PC-9 (cell line): Measurements from ENCODE around the gene XPO5. TPM values are rescaled to one million over a fixed set of nuclear protein-coding genes. Genes with fewer than 3 reads are reported as not detected.

Source experiments
- BruUV-seq: library from RNA; stranded (reverse); fragments of 400-500 nt; replicated peaks from 2 replicates; lab custom pipeline; 2021; lab: Mats Ljungman, UMichigan
- CTCF ChIA-PET: fragments of 300-600 bp; sonication (Branson Sonifier 250); formaldehyde crosslinking; loops from one replicate; lab custom pipeline; 2022; ENCODE audit warnings: antibody characterized with exemption; lab: Charles Lee
- POLR2A ChIA-PET: fragments of 300-600 bp; sonication (Branson Sonifier 250); formaldehyde crosslinking; loops from one replicate; lab custom pipeline; 2022; ENCODE audit warnings: antibody characterized with exemption; ENCODE audit not compliant: unreplicated experiment; lab: Charles Lee
- DNase-seq, 2 experiments: peaks; one replicate each; pipeline versions ENCODE4 v3.0.0 to v3.0.0-alpha.2; 2015 to 2022; ENCODE audit warnings: mixed read lengths in 1 of 2
- H2AFZ ChIP-seq: fragments of 200-600 bp; sonication (generic); 2 replicates; pipeline ENCODE4 v1.8.1; 2017; ENCODE audit warnings: antibody characterized with exemption
- H3F3A ChIP-seq: fragments of 200-600 bp; sonication (generic); 2 replicates; pipeline ENCODE4 v1.8.1; 2017; ENCODE audit warnings: antibody characterized with exemption, mild to moderate bottlenecking, low read depth; ENCODE audit not compliant: insufficient read depth
- H3K27ac ChIP-seq: fragments of 200-600 bp; sonication (generic); 2 replicates; pipeline ENCODE4 v1.6.1; 2016; ENCODE audit warnings: mixed run types
- H3K27me3 ChIP-seq: fragments of 200-600 bp; sonication (generic); 2 replicates; pipeline ENCODE4 v1.6.1; 2016; ENCODE audit warnings: low read depth, mixed run types; ENCODE audit not compliant: insufficient read depth
- H3K36me3 ChIP-seq: fragments of 200-600 bp; sonication (generic); 2 replicates; pipeline ENCODE4 v1.6.1; 2016; ENCODE audit warnings: low read depth, mixed run types
- H3K4me1 ChIP-seq: fragments of 200-600 bp; sonication (generic); replicated peaks from 2 replicates; pipeline ENCODE4 v1.6.1; 2016; ENCODE audit warnings: mixed run types; ENCODE audit not compliant: insufficient read depth
- H3K4me2 ChIP-seq: fragments of 200-600 bp; sonication (generic); 2 replicates; pipeline ENCODE4 v1.6.1; 2017; ENCODE audit warnings: mixed run types
- H3K4me3 ChIP-seq: fragments of 200-600 bp; sonication (generic); 2 replicates; pipeline ENCODE4 v1.6.1; 2016; ENCODE audit warnings: mixed run types
- H3K79me2 ChIP-seq: fragments of 200-600 bp; sonication (generic); 2 replicates; pipeline ENCODE4 v1.6.1; 2017; ENCODE audit warnings: low read depth, mixed run types
- H3K9me2 ChIP-seq: fragments of 200-600 bp; sonication (generic); 2 replicates; pipeline ENCODE4 v1.8.1; 2017; ENCODE audit warnings: mild to moderate bottlenecking; ENCODE audit not compliant: insufficient read depth
- H3K9me3 ChIP-seq: fragments of 200-600 bp; sonication (generic); 2 replicates; pipeline ENCODE4 v1.8.1; 2016; ENCODE audit warnings: low read depth; ENCODE audit not compliant: insufficient read depth
- H4K20me1 ChIP-seq: fragments of 200-600 bp; sonication (generic); 2 replicates; pipeline ENCODE4 v1.8.1; 2017; ENCODE audit not compliant: insufficient read depth
- EZH2 ChIP-seq: fragments of 200-600 bp; sonication (generic); IDR thresholded peaks from 2 replicates; pipeline ENCODE4 v1.8.0; 2017; ENCODE audit warnings: antibody characterized with exemption, low read depth
- intact Hi-C: fragments of 100-400 bp; cut with micrococcal nuclease; formaldehyde crosslinking; loops from one replicate; pipeline ENCODE4 v1.10.0; 2022; ENCODE audit not compliant: unreplicated experiment
- total RNA-seq: library from RNA; stranded (reverse); gene quantifications from 2 replicates; pipeline ENCODE4 v1.2.3, GENCODE V29; 2021
- TF ChIP-seq, protein P1 (sequence below): fragments of 200-600 bp; sonication (generic); conservative IDR thresholded peaks from 2 replicates; pipeline ENCODE4 v1.6.1; 2017; ENCODE audit warnings: mixed run types, antibody characterized with exemption, mild to moderate bottlenecking, moderate library complexity

The XPO5 gene
- total RNA-seq, 1 experiment from 2014 or later, result 36.1 TPM

- Histone ChIP-seq H3K9me3 (no peaks in the 10 kb centered on the region), H3K36me3 (peaks cover 15% of the 10 kb centered on the region; the same call in 1 of the 2 replicates), H3F3A (peaks cover 27% of the 10 kb centered on the region; the same call in 1 of the 2 replicates), H2AFZ (no peak overlapping the region), H4K20me1 (0 out of 2 replicates have a peak, but pooled peaks cover 11% of the 10 kb centered on the region), H3K4me3 (no peak overlapping the region), H3K9me2 (no peaks in the 10 kb centered on the region), H3K27ac (peak overlapping the region; percentile 57), H3K4me2 (peak overlapping the region; percentile 70), H3K79me2 (peaks cover 4% of the 10 kb centered on the region; the same call in 1 of the 2 replicates), H3K4me1 (peaks cover 31% of the 10 kb centered on the region), H3K27me3 (no peaks in the 10 kb centered on the region)
- ChIA-PET CTCF (interaction anchor here (0.5 to 2.8 kb wide), 8 partner anchors 12 to 231 kb away, joined by 3 to 15 read pairs (median 6); no protein-coding TSS in a partner anchor), POLR2A (interaction anchor here (0.9 kb wide), 1 partner anchor 18 kb away, joined by 5 read pairs; no protein-coding TSS in a partner anchor)
- DNase-seq, result peak; percentile 60 to 67
- intact Hi-C loops, result loop anchor here (5.0 to 10.0 kb wide), 3 partner anchors 61 to 321 kb away; partner anchors contain the start of genes CRIP3 and SRF
- no TSS peak for BruUV-seq
- no peak for TF ChIP-seq EZH2
- TF ChIP-seq, protein P1, sequence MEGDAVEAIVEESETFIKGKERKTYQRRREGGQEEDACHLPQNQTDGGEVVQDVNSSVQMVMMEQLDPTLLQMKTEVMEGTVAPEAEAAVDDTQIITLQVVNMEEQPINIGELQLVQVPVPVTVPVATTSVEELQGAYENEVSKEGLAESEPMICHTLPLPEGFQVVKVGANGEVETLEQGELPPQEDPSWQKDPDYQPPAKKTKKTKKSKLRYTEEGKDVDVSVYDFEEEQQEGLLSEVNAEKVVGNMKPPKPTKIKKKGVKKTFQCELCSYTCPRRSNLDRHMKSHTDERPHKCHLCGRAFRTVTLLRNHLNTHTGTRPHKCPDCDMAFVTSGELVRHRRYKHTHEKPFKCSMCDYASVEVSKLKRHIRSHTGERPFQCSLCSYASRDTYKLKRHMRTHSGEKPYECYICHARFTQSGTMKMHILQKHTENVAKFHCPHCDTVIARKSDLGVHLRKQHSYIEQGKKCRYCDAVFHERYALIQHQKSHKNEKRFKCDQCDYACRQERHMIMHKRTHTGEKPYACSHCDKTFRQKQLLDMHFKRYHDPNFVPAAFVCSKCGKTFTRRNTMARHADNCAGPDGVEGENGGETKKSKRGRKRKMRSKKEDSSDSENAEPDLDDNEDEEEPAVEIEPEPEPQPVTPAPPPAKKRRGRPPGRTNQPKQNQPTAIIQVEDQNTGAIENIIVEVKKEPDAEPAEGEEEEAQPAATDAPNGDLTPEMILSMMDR, result peak; percentile 52
These were observed 80.4 kb downstream of the XPO5 start for GRCh38 chr6:43495409-43495941.

- Histone ChIP-seq H3K9me3 (no peaks in the 10 kb centered on the region), H3K36me3 (peaks cover 12% of the 10 kb centered on the region; the same call in 1 of the 2 replicates), H3K9me2 (no peaks in the 10 kb centered on the region), H3K4me3 (no peak overlapping the region), H3K4me2 (no peak overlapping the region), H3K4me1 (peaks cover 31% of the 10 kb centered on the region), H3K79me2 (peaks cover 4% of the 10 kb centered on the region; the same call in 1 of the 2 replicates), H3K27me3 (no peaks in the 10 kb centered on the region), H2AFZ (no peak overlapping the region), H3F3A (peaks cover 27% of the 10 kb centered on the region; the same call in 1 of the 2 replicates), H3K27ac (no peak overlapping the region), H4K20me1 (0 out of 2 replicates have a peak, but pooled peaks cover 11% of the 10 kb centered on the region)
- BruUV-seq, result no TSS peak
- ChIA-PET POLR2A (interaction anchor here (0.6 kb wide), 1 partner anchor 123 kb away, joined by 3 read pairs; no protein-coding TSS in a partner anchor), CTCF (interaction anchor here (0.5 to 2.8 kb wide), 2 partner anchors 13 to 30 kb away, joined by 5 to 8 read pairs; no protein-coding TSS in a partner anchor)
- no peak for DNase-seq
- intact Hi-C loops, result loop anchor here (5.0 to 10.0 kb wide), 3 partner anchors 60 to 320 kb away; partner anchors contain the start of genes CRIP3 and SRF
- TF ChIP-seq, protein P1, result no peak
- TF ChIP-seq EZH2, result no peak
These were observed 81.1 kb downstream of the XPO5 start for GRCh38 chr6:43494766-43495165.

DNA sequence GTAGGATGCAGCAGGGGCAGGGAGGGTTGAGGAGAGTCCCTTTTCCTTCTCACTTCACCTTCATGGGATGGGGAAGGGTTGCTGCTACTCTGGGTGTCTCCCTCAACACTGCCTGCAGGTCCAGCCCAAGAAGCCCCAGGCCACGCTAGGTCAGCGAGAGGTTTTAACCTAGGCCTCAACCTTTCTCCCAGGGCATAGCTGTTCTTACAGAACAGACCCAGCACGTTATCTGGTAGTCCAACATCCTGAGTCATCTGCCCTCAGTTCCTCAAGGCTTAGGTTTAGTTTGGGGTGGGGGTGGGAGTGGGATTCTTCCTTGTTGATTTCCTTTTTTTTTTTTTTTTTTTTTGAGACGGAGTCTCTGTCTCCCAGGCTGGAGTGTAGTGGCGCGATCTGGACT, 81.5 kb downstream of the XPO5 start:
- ChIA-PET CTCF (interaction anchor here (2.8 kb wide), 1 partner anchor 13 kb away, joined by 8 read pairs; no protein-coding TSS in a partner anchor), POLR2A (interaction anchor here (0.6 kb wide), 1 partner anchor 123 kb away, joined by 3 read pairs; no protein-coding TSS in a partner anchor)
- Histone ChIP-seq H2AFZ (no peak overlapping the region), H3K36me3 (0 out of 2 replicates have a peak, but pooled peaks cover 8% of the 10 kb centered on the region), H3K27me3 (no peaks in the 10 kb centered on the region), H4K20me1 (0 out of 2 replicates have a peak, but pooled peaks cover 11% of the 10 kb centered on the region), H3K4me3 (no peak overlapping the region), H3K9me3 (no peaks in the 10 kb centered on the region), H3K9me2 (no peaks in the 10 kb centered on the region), H3K4me2 (no peak overlapping the region), H3K79me2 (peaks cover 4% of the 10 kb centered on the region; the same call in 1 of the 2 replicates), H3K27ac (no peak overlapping the region), H3F3A (peaks cover 27% of the 10 kb centered on the region; the same call in 1 of the 2 replicates), H3K4me1 (peaks cover 31% of the 10 kb centered on the region)
- intact Hi-C loops, result loop anchor here (10.0 kb wide), 2 partner anchors 60 to 320 kb away; partner anchors contain the start of gene SRF
- BruUV-seq, result no TSS peak
- TF ChIP-seq, protein P1, result no peak
- TF ChIP-seq EZH2, result no peak
- DNase-seq, result no peak
